Measurements from ENCODE around the gene PSMD13. TPM values are rescaled to one million over a fixed set of nuclear protein-coding genes. Genes with fewer than 3 reads are reported as not detected.
A peak's percentile ranks its signal among the peaks of the same experiment; 100 is the strongest.

Gene PSMD13
- total RNA-seq, 1 donor from 2014 or later, result 136 TPM

GRCh38 chr11:214083-214482 is 22.7 kb upstream of the PSMD13 start:
- Mint-ChIP-seq H3K27me3 (ENCODE audit: unreplicated experiment) (peaks cover 10% of the 10 kb centered on the region), H3K36me3 (ENCODE audit: unreplicated experiment) (peaks cover 9% of the 10 kb centered on the region), H3K4me1 (ENCODE audit: low read depth, unreplicated experiment) (no peaks in the 10 kb centered on the region), H3K9me3 (ENCODE audit: unreplicated experiment) (peaks cover 6% of the 10 kb centered on the region), H3K27ac (ENCODE audit: unreplicated experiment) (no peak overlapping the region), H3K4me3 (ENCODE audit: unreplicated experiment) (no peak overlapping the region)
- DNase-seq, result no peak
- TF ChIP-seq, protein P1, sequence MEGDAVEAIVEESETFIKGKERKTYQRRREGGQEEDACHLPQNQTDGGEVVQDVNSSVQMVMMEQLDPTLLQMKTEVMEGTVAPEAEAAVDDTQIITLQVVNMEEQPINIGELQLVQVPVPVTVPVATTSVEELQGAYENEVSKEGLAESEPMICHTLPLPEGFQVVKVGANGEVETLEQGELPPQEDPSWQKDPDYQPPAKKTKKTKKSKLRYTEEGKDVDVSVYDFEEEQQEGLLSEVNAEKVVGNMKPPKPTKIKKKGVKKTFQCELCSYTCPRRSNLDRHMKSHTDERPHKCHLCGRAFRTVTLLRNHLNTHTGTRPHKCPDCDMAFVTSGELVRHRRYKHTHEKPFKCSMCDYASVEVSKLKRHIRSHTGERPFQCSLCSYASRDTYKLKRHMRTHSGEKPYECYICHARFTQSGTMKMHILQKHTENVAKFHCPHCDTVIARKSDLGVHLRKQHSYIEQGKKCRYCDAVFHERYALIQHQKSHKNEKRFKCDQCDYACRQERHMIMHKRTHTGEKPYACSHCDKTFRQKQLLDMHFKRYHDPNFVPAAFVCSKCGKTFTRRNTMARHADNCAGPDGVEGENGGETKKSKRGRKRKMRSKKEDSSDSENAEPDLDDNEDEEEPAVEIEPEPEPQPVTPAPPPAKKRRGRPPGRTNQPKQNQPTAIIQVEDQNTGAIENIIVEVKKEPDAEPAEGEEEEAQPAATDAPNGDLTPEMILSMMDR (IDR thresholded peaks at IDR 0.05; ENCODE audit: partially characterized antibody, unreplicated experiment), result no peak

DNA sequence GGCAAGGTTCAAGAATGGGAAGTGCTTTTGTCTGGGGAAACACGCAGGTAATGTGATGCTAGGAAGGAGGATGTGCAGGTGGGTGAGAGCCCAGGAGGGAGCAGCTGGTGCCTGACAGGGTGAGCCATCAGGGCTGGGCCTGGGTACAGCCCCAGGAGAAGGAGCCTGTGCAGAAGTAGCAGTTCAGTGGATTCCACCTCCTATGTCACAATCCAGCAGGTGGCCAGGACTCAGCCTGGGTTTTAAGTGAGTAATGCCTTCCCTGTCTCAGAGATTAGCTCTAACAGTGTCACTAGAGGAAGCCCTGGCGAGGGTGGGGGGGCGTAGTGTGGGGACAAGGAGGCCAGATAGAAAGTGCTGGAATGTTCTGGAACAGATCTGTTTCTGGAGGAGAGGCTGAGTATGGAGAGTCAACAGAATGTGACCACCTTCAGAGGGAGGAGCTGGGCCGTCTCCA is 21.2 kb upstream of the PSMD13 start:
- DNase-seq, result no peak
- no peaks in the 10 kb centered on the region for H3K4me1 Mint-ChIP-seq (ENCODE audit: low read depth, unreplicated experiment)
- peaks cover 6% of the 10 kb centered on the region for H3K9me3 Mint-ChIP-seq (ENCODE audit: unreplicated experiment)
- no peak overlapping the region for H3K4me3 Mint-ChIP-seq (ENCODE audit: unreplicated experiment)
- peaks cover 9% of the 10 kb centered on the region for H3K36me3 Mint-ChIP-seq (ENCODE audit: unreplicated experiment)
- H3K27me3 Mint-ChIP-seq (ENCODE audit: unreplicated experiment), result peaks cover 11% of the 10 kb centered on the region
- TF ChIP-seq, protein P1 (IDR thresholded peaks at IDR 0.05; ENCODE audit: partially characterized antibody, unreplicated experiment), result no peak
- no peak overlapping the region for H3K27ac Mint-ChIP-seq (ENCODE audit: unreplicated experiment)

DNA sequence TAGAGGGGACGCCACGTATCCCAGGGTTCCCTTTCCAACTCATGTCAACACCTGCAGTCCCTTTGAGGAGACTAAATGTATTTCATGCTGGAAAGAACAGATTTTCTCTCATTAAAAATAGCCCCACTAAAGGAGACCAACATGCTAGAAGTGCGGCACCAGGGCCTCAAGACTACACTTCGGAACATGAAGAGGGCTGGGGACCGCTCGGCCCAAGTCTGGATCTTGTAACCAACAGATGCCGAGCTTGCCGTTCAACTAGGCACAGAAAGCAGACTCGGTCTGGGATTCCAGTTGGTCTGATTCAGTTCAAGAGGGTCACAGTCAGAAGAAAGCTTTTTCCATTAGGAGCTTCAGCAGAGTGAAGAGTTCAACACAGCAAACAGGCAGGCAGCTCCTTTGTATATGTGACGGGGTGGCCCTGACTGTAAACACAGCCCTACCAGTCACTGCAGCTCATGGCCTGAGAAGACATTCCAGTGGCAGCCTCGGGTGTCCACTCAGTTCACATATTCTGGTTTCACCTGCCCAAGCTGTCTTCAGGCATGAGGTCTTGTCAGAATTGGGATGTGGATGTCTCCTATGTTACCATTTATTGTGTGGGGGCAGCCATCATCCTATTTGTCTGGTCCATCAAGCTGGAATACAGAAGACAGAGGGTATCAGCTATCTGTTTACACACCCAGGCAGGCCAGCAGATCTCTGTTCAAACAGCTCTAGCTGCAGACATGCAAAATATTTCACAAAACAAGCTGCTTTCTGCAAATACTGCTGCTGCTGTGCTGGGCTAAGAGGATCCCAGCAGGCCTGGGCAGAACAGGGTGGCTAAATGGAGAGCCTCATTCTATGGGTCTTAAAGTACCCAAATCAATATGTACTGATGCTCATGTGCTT is 20.4 kb upstream of the PSMD13 start:
- H3K4me3 Mint-ChIP-seq (ENCODE audit: unreplicated experiment), result no peak overlapping the region
- peaks cover 6% of the 10 kb centered on the region for H3K9me3 Mint-ChIP-seq (ENCODE audit: unreplicated experiment)
- no peak for DNase-seq
- H3K27me3 Mint-ChIP-seq (ENCODE audit: unreplicated experiment), result peaks cover 9% of the 10 kb centered on the region
- TF ChIP-seq, protein P1 (IDR thresholded peaks at IDR 0.05; ENCODE audit: partially characterized antibody, unreplicated experiment), result no peak
- peaks cover 8% of the 10 kb centered on the region for H3K36me3 Mint-ChIP-seq (ENCODE audit: unreplicated experiment)
- H3K27ac Mint-ChIP-seq (ENCODE audit: unreplicated experiment), result peak overlapping the region; percentile 17
- H3K4me1 Mint-ChIP-seq (ENCODE audit: low read depth, unreplicated experiment), result no peaks in the 10 kb centered on the region

- no peak overlapping the region for H3K27ac Mint-ChIP-seq (ENCODE audit: unreplicated experiment)
- DNase-seq, result no peak
- TF ChIP-seq, protein P1 (IDR thresholded peaks at IDR 0.05; ENCODE audit: partially characterized antibody, unreplicated experiment), result no peak
- H3K4me3 Mint-ChIP-seq (ENCODE audit: unreplicated experiment), result no peak overlapping the region
- no peaks in the 10 kb centered on the region for H3K4me1 Mint-ChIP-seq (ENCODE audit: low read depth, unreplicated experiment)
- peaks cover 5% of the 10 kb centered on the region for H3K36me3 Mint-ChIP-seq (ENCODE audit: unreplicated experiment)
- peaks cover 6% of the 10 kb centered on the region for H3K9me3 Mint-ChIP-seq (ENCODE audit: unreplicated experiment)
- H3K27me3 Mint-ChIP-seq (ENCODE audit: unreplicated experiment), result peaks cover 11% of the 10 kb centered on the region
Measured at GRCh38 chr11:217704-218103, 19.1 kb upstream of the PSMD13 start.
